IgD-negative memory B cell (primary cell): ENCODE results near the gene FDX1. TPM values are rescaled to one million over a fixed set of nuclear protein-coding genes. Genes with fewer than 3 reads are reported as not detected.

ENCODE experiments used
- H3K27ac Mint-ChIP-seq, 3 donors: one replicate each; pipeline ENCODE4 v1.8.0; 2020 to 2022; ENCODE audit warnings: mild to moderate bottlenecking in 3 of 3, mixed read lengths in 3 of 3, moderate library complexity in 1 of 3
- H3K27me3 Mint-ChIP-seq: one replicate; pipeline ENCODE4 v1.8.0; 2021; ENCODE audit warnings: mixed read lengths
- H3K36me3 Mint-ChIP-seq: one replicate; pipeline ENCODE4 v1.8.0; 2020; ENCODE audit warnings: mild to moderate bottlenecking, mixed read lengths
- H3K4me1 Mint-ChIP-seq, 3 donors: one replicate each; pipeline ENCODE4 v1.8.0; 2020 to 2022; ENCODE audit warnings: mixed read lengths in 3 of 3, mild to moderate bottlenecking in 1 of 3
- H3K4me3 Mint-ChIP-seq, 4 donors: one replicate each; pipeline ENCODE4 v1.8.0; 2020 to 2022; ENCODE audit warnings: mild to moderate bottlenecking in 4 of 4, mixed read lengths in 4 of 4, moderate library complexity in 3 of 4
- H3K9me3 Mint-ChIP-seq, 3 donors: one replicate each; pipeline ENCODE4 v1.8.0; 2020 to 2021; ENCODE audit warnings: mixed read lengths in 3 of 3, mild to moderate bottlenecking in 1 of 3
- polyA plus RNA-seq: library from polyadenylated mRNA; unstranded; fragments of 300-500 nt; fragmentation: Illumina TruSeq; gene quantifications from one replicate; pipeline ENCODE4 v1.2.3, GENCODE V29; 2021

The FDX1 gene
- polyA plus RNA-seq, 1 donor from 2014 or later = 18.6 TPM

- peaks cover 7% of the 10 kb centered on the region for H3K27me3 Mint-ChIP-seq
- no peak overlapping the region for H3K27ac Mint-ChIP-seq
- H3K4me1 Mint-ChIP-seq = peaks cover 0 to 1% (median 0%) of the 10 kb centered on the region in 3 donors
- H3K9me3 Mint-ChIP-seq = no peaks in the 10 kb centered on the region
- no peak overlapping the region for H3K4me3 Mint-ChIP-seq
- peaks cover 5% of the 10 kb centered on the region for H3K36me3 Mint-ChIP-seq
Observed at GRCh38 chr11:110497231-110497978, 67.7 kb downstream of the FDX1 start.

- H3K9me3 Mint-ChIP-seq = no peaks in the 10 kb centered on the region
- peaks cover 6% of the 10 kb centered on the region for H3K27me3 Mint-ChIP-seq
- peaks cover 0 to 2% (median 0%) of the 10 kb centered on the region in 3 donors for H3K4me1 Mint-ChIP-seq
- no peak overlapping the region for H3K27ac Mint-ChIP-seq
- no peak overlapping the region for H3K4me3 Mint-ChIP-seq
- peaks cover 1% of the 10 kb centered on the region for H3K36me3 Mint-ChIP-seq
Observed at GRCh38 chr11:110501428-110501827, 71.7 kb downstream of the FDX1 start.

- Mint-ChIP-seq H3K4me3 (no peak overlapping the region), H3K4me1 (peaks cover 0 to 1% (median 0%) of the 10 kb centered on the region in 3 donors), H3K27me3 (peaks cover 5% of the 10 kb centered on the region), H3K36me3 (no peaks in the 10 kb centered on the region), H3K27ac (peak overlapping the region in 1 of 3 donors; percentile 55), H3K9me3 (peaks cover 0 to 1% (median 0%) of the 10 kb centered on the region in 3 donors)
Observed at GRCh38 chr11:110505528-110506284, 76.0 kb downstream of the FDX1 start.

GRCh38 chr11:110507328-110507727, 77.6 kb downstream of the FDX1 start:
- Mint-ChIP-seq H3K4me1 (peaks cover 0 to 1% (median 0%) of the 10 kb centered on the region in 3 donors), H3K9me3 (peaks cover 0 to 1% (median 0%) of the 10 kb centered on the region in 3 donors), H3K27ac (no peak overlapping the region), H3K4me3 (no peak overlapping the region), H3K36me3 (no peaks in the 10 kb centered on the region), H3K27me3 (peaks cover 1% of the 10 kb centered on the region)

- Mint-ChIP-seq H3K27me3 (peaks cover 3% of the 10 kb centered on the region), H3K4me1 (no peaks in the 10 kb centered on the region), H3K27ac (no peak overlapping the region), H3K36me3 (no peaks in the 10 kb centered on the region), H3K4me3 (no peak overlapping the region), H3K9me3 (peaks cover 0 to 1% (median 0%) of the 10 kb centered on the region in 3 donors)
Observed at GRCh38 chr11:110508786-110509185, 79.0 kb downstream of the FDX1 start.

- peaks cover 0 to 1% (median 0%) of the 10 kb centered on the region in 3 donors for H3K9me3 Mint-ChIP-seq
Observed at GRCh38 chr11:110509472-110509871, 79.7 kb downstream of the FDX1 start.

GRCh38 chr11:110512026-110512425, 82.3 kb downstream of the FDX1 start:
- H3K36me3 Mint-ChIP-seq = no peaks in the 10 kb centered on the region
- peaks cover 0 to 1% (median 0%) of the 10 kb centered on the region in 3 donors for H3K9me3 Mint-ChIP-seq
- H3K27me3 Mint-ChIP-seq = peaks cover 2% of the 10 kb centered on the region

More at GRCh38 chr11:110509472-110509871, 79.7 kb downstream of the FDX1 start:
- H3K4me3 Mint-ChIP-seq = no peak overlapping the region
- no peak overlapping the region for H3K27ac Mint-ChIP-seq
- no peaks in the 10 kb centered on the region for H3K36me3 Mint-ChIP-seq
- H3K27me3 Mint-ChIP-seq = peaks cover 3% of the 10 kb centered on the region
- no peaks in the 10 kb centered on the region for H3K4me1 Mint-ChIP-seq

GRCh38 chr11:110513259-110513801, 83.6 kb downstream of the FDX1 start:
- H3K4me3 Mint-ChIP-seq = peak overlapping the region in 1 of 4 donors; percentile 48
- H3K36me3 Mint-ChIP-seq = no peaks in the 10 kb centered on the region
- H3K27me3 Mint-ChIP-seq = peaks cover 2% of the 10 kb centered on the region
- no peaks in the 10 kb centered on the region for H3K4me1 Mint-ChIP-seq
- H3K27ac Mint-ChIP-seq = peak overlapping the region in 1 of 3 donors; percentile 42
- H3K9me3 Mint-ChIP-seq = peaks cover under 1 to 2% (median 2%) of the 10 kb centered on the region in 3 donors

More at GRCh38 chr11:110512026-110512425, 82.3 kb downstream of the FDX1 start:
- Mint-ChIP-seq H3K4me3 (no peak overlapping the region), H3K27ac (no peak overlapping the region), H3K4me1 (no peaks in the 10 kb centered on the region)

GRCh38 chr11:110513846-110514437, 84.2 kb downstream of the FDX1 start:
- H3K9me3 Mint-ChIP-seq = peaks cover 2 to 6% (median 4%) of the 10 kb centered on the region in 3 donors
- H3K27ac Mint-ChIP-seq = no peak overlapping the region
- H3K27me3 Mint-ChIP-seq = peaks cover 2% of the 10 kb centered on the region
- H3K4me1 Mint-ChIP-seq = no peaks in the 10 kb centered on the region
- H3K36me3 Mint-ChIP-seq = no peaks in the 10 kb centered on the region
- H3K4me3 Mint-ChIP-seq = no peak overlapping the region

Other genes starting within 250 kb of the FDX1 start
- gene RDX, start 133.3 kb upstream of the FDX1 start, polyA plus RNA-seq = 19.6 TPM